Type B pancreatic cell (in vitro differentiated cells): ENCODE results near the gene INTS13. TPM values are rescaled to one million over a fixed set of nuclear protein-coding genes. Genes with fewer than 3 reads are reported as not detected.

ENCODE experiments used
- DNase-seq: peaks from one replicate; pipeline ENCODE4 v3.0.0; 2021; ENCODE audit warnings: mixed read lengths; ENCODE audit not compliant: unreplicated experiment; ENCODE audit errors: extremely low spot score
- H3K27ac Mint-ChIP-seq: 2 replicates; pipeline ENCODE4 v1.8.0; 2021; ENCODE audit warnings: mild to moderate bottlenecking, mixed read lengths
- H3K27me3 Mint-ChIP-seq: 2 replicates; pipeline ENCODE4 v1.8.0; 2021; ENCODE audit warnings: mixed read lengths
- H3K36me3 Mint-ChIP-seq: 2 replicates; pipeline ENCODE4 v1.8.0; 2021; ENCODE audit warnings: mixed read lengths
- H3K4me1 Mint-ChIP-seq: one replicate; pipeline ENCODE4 v1.8.0; 2021; ENCODE audit warnings: mixed read lengths; ENCODE audit not compliant: unreplicated experiment
- H3K4me3 Mint-ChIP-seq: 2 replicates; pipeline ENCODE4 v1.8.0; 2021; ENCODE audit warnings: mild to moderate bottlenecking, mixed read lengths
- H3K9me3 Mint-ChIP-seq: 2 replicates; pipeline ENCODE4 v1.8.0; 2021; ENCODE audit warnings: mixed read lengths
- CTCF ChIP-seq: fragments of 200-600 bp; sonication (generic); conservative IDR thresholded peaks from 2 replicates; pipeline ENCODE4 v1.5.0; 2021; ENCODE audit warnings: antibody characterized with exemption, mild to moderate bottlenecking
- total RNA-seq: library from RNA; stranded (reverse); gene quantifications from 2 replicates; pipeline ENCODE4 v1.2.1, GENCODE V29; 2021; ENCODE audit warnings: low replicate concordance

INTS13 gene
- total RNA-seq, 1 donor from 2014 or later: 30.3 TPM

- Mint-ChIP-seq H3K27me3 (no peaks in the 10 kb centered on the region), H3K4me1 (peaks cover 21% of the 10 kb centered on the region), H3K27ac (no peak overlapping the region), H3K9me3 (no peaks in the 10 kb centered on the region), H3K4me3 (no peak overlapping the region), H3K36me3 (peaks cover 4% of the 10 kb centered on the region)
- no peak for TF ChIP-seq CTCF
- no peak for DNase-seq
Observed at GRCh38 chr12:26872625-26873024, 65.2 kb downstream of the INTS13 start.

- no peak for DNase-seq
- no peak overlapping the region for H3K27ac Mint-ChIP-seq
- peaks cover 4% of the 10 kb centered on the region for H3K36me3 Mint-ChIP-seq
- H3K27me3 Mint-ChIP-seq: no peaks in the 10 kb centered on the region
- H3K9me3 Mint-ChIP-seq: no peaks in the 10 kb centered on the region
- H3K4me3 Mint-ChIP-seq: no peak overlapping the region
- TF ChIP-seq CTCF: no peak
- H3K4me1 Mint-ChIP-seq: peaks cover 21% of the 10 kb centered on the region
Observed at GRCh38 chr12:26871985-26872384, 65.8 kb downstream of the INTS13 start.

GRCh38 chr12:26870491-26871419 lies 67.0 kb downstream of the INTS13 start:
- H3K4me1 Mint-ChIP-seq: peaks cover 21% of the 10 kb centered on the region
- no peaks in the 10 kb centered on the region for H3K9me3 Mint-ChIP-seq
- TF ChIP-seq CTCF: no peak
- H3K27me3 Mint-ChIP-seq: no peaks in the 10 kb centered on the region
- DNase-seq: no peak
- H3K27ac Mint-ChIP-seq: no peak overlapping the region
- H3K4me3 Mint-ChIP-seq: no peak overlapping the region
- peaks cover 4% of the 10 kb centered on the region for H3K36me3 Mint-ChIP-seq

- peaks cover 17% of the 10 kb centered on the region for H3K4me1 Mint-ChIP-seq
- TF ChIP-seq CTCF: no peak
Observed at GRCh38 chr12:26869908-26870459, 67.8 kb downstream of the INTS13 start.

GRCh38 chr12:26869104-26869494 lies 68.7 kb downstream of the INTS13 start:
- Mint-ChIP-seq H3K4me3 (no peak overlapping the region), H3K27ac (no peak overlapping the region), H3K36me3 (no peaks in the 10 kb centered on the region), H3K27me3 (no peaks in the 10 kb centered on the region), H3K9me3 (no peaks in the 10 kb centered on the region), H3K4me1 (peaks cover 10% of the 10 kb centered on the region)
- no peak for DNase-seq
- TF ChIP-seq CTCF: no peak

More at GRCh38 chr12:26869908-26870459, 67.8 kb downstream of the INTS13 start:
- Mint-ChIP-seq H3K9me3 (no peaks in the 10 kb centered on the region), H3K4me3 (no peak overlapping the region), H3K27me3 (no peaks in the 10 kb centered on the region), H3K36me3 (no peaks in the 10 kb centered on the region), H3K27ac (no peak overlapping the region)
- no peak for DNase-seq
